Ishikawa (cell line): ENCODE measurements around the gene ZP1.

Experiments used
- CEBPB ChIP-seq: IDR thresholded peaks from 2 replicates; pipeline ENCODE4 v1.6.1; 2012
- CREB1 ChIP-seq: IDR thresholded peaks from 2 replicates; pipeline ENCODE4 v1.6.1; 2012; ENCODE audit warnings: low read depth
- EGR1 ChIP-seq: IDR thresholded peaks from 2 replicates; pipeline ENCODE4 v1.6.1; 2012
- EP300 ChIP-seq: IDR thresholded peaks from 2 replicates; pipeline ENCODE4 v1.6.1; 2012; ENCODE audit warnings: borderline replicate concordance
- FOXM1 ChIP-seq: IDR thresholded peaks from 2 replicates; pipeline ENCODE4 v1.6.1; 2012; ENCODE audit warnings: low read depth, borderline replicate concordance
- MAX ChIP-seq: IDR thresholded peaks from 2 replicates; pipeline ENCODE4 v1.6.1; 2012
- NFIC ChIP-seq: IDR thresholded peaks from 2 replicates; pipeline ENCODE4 v1.6.1; 2012
- RAD21 ChIP-seq: IDR thresholded peaks from 2 replicates; pipeline ENCODE4 v1.6.1; 2012; ENCODE audit warnings: low read depth
- REST ChIP-seq: IDR thresholded peaks from 2 replicates; pipeline ENCODE4 v1.6.1; 2012; ENCODE audit warnings: low read depth, mild to moderate bottlenecking
- TAF1 ChIP-seq: IDR thresholded peaks from 2 replicates; pipeline ENCODE4 v1.6.1; 2012; ENCODE audit warnings: low read depth, mild to moderate bottlenecking
- TCF12 ChIP-seq: IDR thresholded peaks from 2 replicates; pipeline ENCODE4 v1.6.1; 2012; ENCODE audit warnings: low read depth
- TEAD4 ChIP-seq: IDR thresholded peaks from 2 replicates; pipeline ENCODE4 v1.6.1; 2012
- USF1 ChIP-seq: IDR thresholded peaks from 2 replicates; pipeline ENCODE4 v1.6.1; 2012
- YY1 ChIP-seq: IDR thresholded peaks from 2 replicates; pipeline ENCODE4 v1.6.1; 2012; ENCODE audit warnings: low read depth
- ZBTB7A ChIP-seq: IDR thresholded peaks from 2 replicates; pipeline ENCODE4 v1.6.1; 2012; ENCODE audit warnings: low read depth

Gene ZP1

GRCh38 chr11:60866911-60867870 is at the start of gene ZP1:
Gene ZP1, plus strand, starts transcription at chr11:60867542. Its CDS starts 20 bp downstream, at chr11:60867562.
- TF ChIP-seq EGR1: no peak
- TF ChIP-seq NFIC: no peak
- TF ChIP-seq YY1: no peak
- TF ChIP-seq TEAD4: no peak
- no peak for TF ChIP-seq ZBTB7A
- no peak for TF ChIP-seq TCF12
- TF ChIP-seq MAX: no peak
- TF ChIP-seq RAD21: no peak
- no peak for TF ChIP-seq TAF1
- no peak for TF ChIP-seq CREB1
- TF ChIP-seq USF1: no peak
- no peak for TF ChIP-seq CEBPB
- TF ChIP-seq FOXM1: no peak

DNA sequence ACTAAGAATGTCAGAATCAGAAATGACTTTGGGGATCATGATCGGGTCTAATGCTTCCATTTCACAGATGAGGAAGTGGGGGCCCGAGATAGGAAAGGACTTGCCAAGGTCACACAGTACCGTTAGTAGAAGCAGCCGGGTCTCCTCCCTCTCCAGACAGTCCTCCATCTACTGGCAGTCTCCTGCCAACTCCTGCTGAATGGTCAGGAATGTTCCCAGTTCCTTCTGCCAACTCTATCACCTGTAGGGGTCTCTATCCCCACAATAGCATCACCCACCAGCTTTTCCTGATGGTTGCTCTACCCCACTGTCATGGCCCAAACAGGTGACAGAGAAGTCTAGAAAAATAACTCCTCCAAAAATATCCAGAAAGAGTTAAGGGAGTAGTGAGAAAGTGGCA is 49.3 kb upstream of the ZP1 start:
- TF ChIP-seq REST (no peak), TAF1 (no peak), TEAD4 (no peak), ZBTB7A (no peak), EGR1 (no peak), TCF12 (no peak), CREB1 (no peak), FOXM1 (no peak), USF1 (no peak), RAD21 (no peak), CEBPB (no peak)

DNA sequence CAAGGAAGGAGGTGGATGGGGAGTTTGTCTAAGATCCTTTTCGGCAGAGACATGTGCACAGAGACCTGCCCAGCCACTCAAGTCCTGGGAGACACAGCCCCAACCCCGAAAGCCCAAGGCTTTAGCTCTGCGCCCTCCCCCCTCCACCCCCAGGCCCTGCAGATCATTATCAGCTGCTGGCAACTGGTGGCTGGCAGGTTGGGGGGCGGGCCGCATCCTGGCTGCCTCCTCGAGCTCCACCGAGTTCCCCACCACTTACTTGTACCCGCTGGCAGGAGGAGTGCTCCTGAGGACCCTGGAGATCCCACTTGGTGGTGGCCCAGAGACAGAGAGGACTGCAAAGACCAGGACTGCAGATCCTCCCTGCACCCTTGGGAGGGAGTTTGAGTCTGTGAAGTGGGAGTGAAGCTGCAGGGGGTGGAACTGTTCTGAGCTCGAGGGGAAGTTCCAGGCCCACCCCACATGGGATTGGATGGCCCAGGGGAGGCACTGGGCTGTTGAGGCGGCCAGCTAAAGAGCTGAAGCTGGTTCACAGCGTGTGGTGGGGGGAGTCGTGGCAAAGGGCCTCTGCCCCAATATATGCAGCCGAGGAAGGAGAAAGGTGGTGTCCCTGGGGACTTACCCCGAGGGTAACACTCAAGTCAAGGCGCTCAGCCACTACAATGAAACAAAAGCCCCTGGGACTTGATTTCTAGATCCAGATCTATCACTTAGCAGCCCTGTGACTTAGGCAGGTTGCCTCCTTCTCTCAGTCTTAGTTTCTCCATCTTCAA is 45.3 kb upstream of the ZP1 start:
- TF ChIP-seq TCF12 (no peak), CREB1 (no peak), EGR1 (no peak), FOXM1 (no peak), USF1 (no peak), EP300 (no peak), NFIC (no peak), CEBPB (no peak), YY1 (no peak), MAX (no peak), TAF1 (no peak), REST (no peak), RAD21 (no peak), ZBTB7A (no peak), TEAD4 (no peak)

DNA sequence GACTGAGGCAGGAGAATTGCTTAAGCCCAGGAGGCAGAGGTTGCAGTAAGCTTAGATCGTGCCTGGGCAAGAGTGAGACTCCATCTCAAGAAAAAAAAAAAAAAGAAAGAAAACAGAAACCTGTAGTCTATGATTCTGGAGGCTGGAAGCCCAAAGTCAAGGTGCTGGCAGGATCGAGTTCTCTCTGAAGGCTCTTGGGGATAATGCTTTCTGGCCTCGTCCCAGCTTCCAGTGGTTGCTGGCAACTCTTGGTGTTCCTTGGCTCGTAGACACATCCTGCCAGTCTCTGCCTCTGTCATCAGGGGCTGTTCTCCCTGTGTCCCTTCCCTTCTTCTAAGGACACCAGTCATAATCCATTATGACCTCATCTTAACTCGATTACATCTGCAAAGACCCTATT is 42.2 kb upstream of the ZP1 start:
- no peak for TF ChIP-seq EGR1
- TF ChIP-seq RAD21: no peak
- no peak for TF ChIP-seq EP300
- TF ChIP-seq TCF12: no peak
- TF ChIP-seq MAX: no peak
- TF ChIP-seq YY1: no peak
- TF ChIP-seq TAF1: no peak
- TF ChIP-seq CREB1: no peak

DNA sequence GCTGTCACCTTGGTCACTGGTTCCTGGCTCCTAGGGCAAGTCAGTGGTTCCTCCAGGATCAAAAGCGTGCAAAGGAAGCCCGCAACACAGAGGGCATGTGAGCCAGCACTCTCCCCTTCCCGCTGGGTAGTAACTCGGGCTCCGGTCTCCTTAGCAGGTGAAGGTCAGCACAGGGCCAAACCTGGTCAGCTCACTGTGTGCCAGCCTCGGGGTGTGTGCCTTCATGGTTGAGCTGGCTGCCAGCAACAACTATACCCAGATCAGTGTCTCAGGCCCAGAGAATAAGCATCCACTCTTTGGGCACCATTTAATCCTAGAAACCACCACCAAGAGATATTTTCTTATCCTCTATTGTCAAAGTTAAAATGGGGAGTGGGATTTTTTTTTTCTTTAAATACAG is 41.6 kb upstream of the ZP1 start:
- TF ChIP-seq TAF1: no peak
- no peak for TF ChIP-seq RAD21
- no peak for TF ChIP-seq MAX
- no peak for TF ChIP-seq NFIC
- no peak for TF ChIP-seq EP300
- TF ChIP-seq REST: no peak
- TF ChIP-seq EGR1: no peak
- no peak for TF ChIP-seq TEAD4
- TF ChIP-seq FOXM1: no peak
- TF ChIP-seq CREB1: no peak
- TF ChIP-seq ZBTB7A: no peak
- TF ChIP-seq TCF12: no peak
- no peak for TF ChIP-seq CEBPB
- TF ChIP-seq USF1: no peak
- no peak for TF ChIP-seq YY1
